Caco-2 (cell line): ENCODE data around the gene INTS2. TPM values are rescaled to one million over a fixed set of nuclear protein-coding genes. Genes with fewer than 3 reads are reported as not detected.
A peak's percentile ranks its signal among the peaks of the same experiment; 100 is the strongest.

Source experiments
- BruUV-seq: library from RNA; stranded (reverse); fragments of 400-500 nt; replicated peaks from 2 replicates; lab custom pipeline; 2021; lab: Mats Ljungman, UMichigan
- CTCF ChIA-PET: fragments of 300-600 bp; sonication (Branson Sonifier 250); formaldehyde crosslinking; loops from one replicate; lab custom pipeline; 2022; ENCODE audit warnings: antibody characterized with exemption; lab: Charles Lee
- POLR2A ChIA-PET: fragments of 300-600 bp; sonication (Branson Sonifier 250); formaldehyde crosslinking; loops from one replicate; lab custom pipeline; 2022; ENCODE audit warnings: antibody characterized with exemption; lab: Charles Lee
- DNase-seq, 2 experiments: peaks; one replicate each; pipeline versions ENCODE4 v3.0.0 to v3.0.0-alpha.2; 2020 to 2022
- H3K27me3 ChIP-seq: replicated peaks from 2 replicates; pipeline ENCODE4 v1.6.0; 2011; ENCODE audit warnings: low read length; ENCODE audit not compliant: control insufficient read depth, insufficient read depth
- H3K36me3 ChIP-seq: 2 replicates; pipeline ENCODE4 v1.5.1; 2011; ENCODE audit warnings: low read length; ENCODE audit not compliant: control insufficient read depth, insufficient read depth
- H3K4me1 ChIP-seq: fragments of 250-450 bp; sonication (Bioruptor Pico); 2 replicates; pipeline ENCODE4 v1.5.1; 2020; ENCODE audit warnings: mild to moderate bottlenecking
- H3K4me3 ChIP-seq: 2 replicates; pipeline ENCODE4 v1.5.1; 2011; ENCODE audit warnings: low read depth, mild to moderate bottlenecking, control low read depth, low read length
- H3K9me3 ChIP-seq: fragments of 250-450 bp; sonication (Bioruptor Pico); 2 replicates; pipeline ENCODE4 v1.5.1; 2020; ENCODE audit warnings: mild to moderate bottlenecking, moderate library complexity
- H3K27ac Mint-ChIP-seq: one replicate; pipeline ENCODE4 v1.8.0; 2022; ENCODE audit warnings: mixed read lengths; ENCODE audit not compliant: unreplicated experiment
- H3K27me3 Mint-ChIP-seq: one replicate; pipeline ENCODE4 v1.8.0; 2022; ENCODE audit warnings: mixed read lengths; ENCODE audit not compliant: insufficient read depth, unreplicated experiment
- H3K36me3 Mint-ChIP-seq: one replicate; pipeline ENCODE4 v1.8.0; 2022; ENCODE audit warnings: mild to moderate bottlenecking, mixed read lengths; ENCODE audit not compliant: insufficient read depth, unreplicated experiment
- H3K4me1 Mint-ChIP-seq: one replicate; pipeline ENCODE4 v1.8.0; 2022; ENCODE audit warnings: low read depth, mixed read lengths; ENCODE audit not compliant: unreplicated experiment
- H3K4me3 Mint-ChIP-seq: one replicate; pipeline ENCODE4 v1.8.0; 2022; ENCODE audit warnings: mild to moderate bottlenecking, moderate library complexity, mixed read lengths; ENCODE audit not compliant: unreplicated experiment
- H3K9me3 Mint-ChIP-seq: one replicate; pipeline ENCODE4 v1.8.0; 2022; ENCODE audit warnings: mixed read lengths; ENCODE audit not compliant: unreplicated experiment
- CTCF ChIP-seq, 2 experiments: fragments of 200-600 bp in 1 of 2; IDR thresholded peaks; 1 replicate in 1 of 2; 2 replicates in 1 of 2; pipeline versions ENCODE4 v1.5.1 to v1.8.0; 2011 to 2022; ENCODE audit warnings: antibody characterized with exemption in 1 of 2, control low read depth in 1 of 2, inconsistent platforms in 1 of 2, low read depth in 1 of 2, low read length in 1 of 2, mild to moderate bottlenecking in 1 of 2, moderate library complexity in 1 of 2; ENCODE audit not compliant: insufficient read depth in 1 of 2, severe bottlenecking in 1 of 2, unreplicated experiment in 1 of 2
- intact Hi-C: fragments of 100-400 bp; cut with micrococcal nuclease; formaldehyde crosslinking; loops from one replicate; pipeline ENCODE4 v1.10.0; 2022; ENCODE audit not compliant: unreplicated experiment
- total RNA-seq: library from RNA; stranded (reverse); gene quantifications from 2 replicates; pipeline ENCODE4 v1.2.3, GENCODE V29; 2022

The INTS2 gene
- total RNA-seq, 1 experiment from 2014 or later = 20.8 TPM

GRCh38 chr17:61867033-61867432 is 60.7 kb downstream of the INTS2 start:
- no peak overlapping the region for H3K27ac Mint-ChIP-seq
- no peak for DNase-seq
- no peak overlapping the region for H3K4me3 Mint-ChIP-seq
- H3K27me3 Mint-ChIP-seq = no peaks in the 10 kb centered on the region
- intact Hi-C loops = no loop called here
- peaks cover 2% of the 10 kb centered on the region for H3K4me1 Mint-ChIP-seq
- peaks cover 18% of the 10 kb centered on the region for H3K36me3 Mint-ChIP-seq
- no peaks in the 10 kb centered on the region for H3K9me3 Mint-ChIP-seq
- TF ChIP-seq CTCF (IDR thresholded peaks at IDR 0.05; ENCODE audit: insufficient read depth in 1 of 2, low read depth in 1 of 2, low read length in 1 of 2, severe bottlenecking in 1 of 2, unreplicated experiment in 1 of 2) = no peak
- no TSS peak for BruUV-seq
- Histone ChIP-seq H3K4me3 (no peak overlapping the region), H3K4me1 (peaks cover 12% of the 10 kb centered on the region), H3K27me3 (no peaks in the 10 kb centered on the region), H3K9me3 (no peaks in the 10 kb centered on the region), H3K36me3 (no peaks in the 10 kb centered on the region; the same call in 1 of the 2 replicates)
- POLR2A ChIA-PET = no interaction called here
- CTCF ChIA-PET = interaction anchor here (0.6 kb wide), 1 partner anchor 473 kb away, joined by 3 read pairs; no protein-coding TSS in a partner anchor

DNA sequence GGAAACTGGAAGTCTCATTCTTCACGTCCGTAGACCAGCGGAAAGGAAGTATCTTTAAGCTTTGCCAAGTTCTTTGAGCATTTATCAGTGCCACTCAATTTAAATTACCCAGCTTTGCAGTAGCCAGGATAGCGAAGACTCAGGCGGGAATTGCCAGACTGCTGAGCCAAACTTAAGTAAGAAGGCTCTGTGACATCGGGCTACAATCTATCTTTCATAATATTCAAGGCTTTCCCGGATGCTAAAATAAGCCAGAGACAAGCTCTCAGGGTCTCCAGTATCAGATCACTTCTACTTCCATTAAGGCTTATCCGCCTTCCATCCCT is 64.0 kb downstream of the INTS2 start:
- peak overlapping the region; percentile 97 for H3K27ac Mint-ChIP-seq
- H3K27me3 ChIP-seq = no peaks in the 10 kb centered on the region
- intact Hi-C loops = loop anchor here (1.0 to 5.0 kb wide), 2 partner anchors 64 to 246 kb away; partner anchors contain the start of gene INTS2
- peaks cover 10% of the 10 kb centered on the region for H3K36me3 Mint-ChIP-seq
- no peak for DNase-seq
- TSS peak; percentile 85 for BruUV-seq
- peak overlapping the region; percentile 97 for H3K4me3 Mint-ChIP-seq
- H3K4me1 Mint-ChIP-seq = peaks cover 11% of the 10 kb centered on the region
- CTCF ChIA-PET = interaction anchor here (0.6 to 2.7 kb wide), 4 partner anchors 19 to 246 kb away, joined by 3 to 30 read pairs (median 8); no protein-coding TSS in a partner anchor
- no peak for TF ChIP-seq CTCF (IDR thresholded peaks at IDR 0.05; ENCODE audit: insufficient read depth in 1 of 2, low read depth in 1 of 2, low read length in 1 of 2, severe bottlenecking in 1 of 2, unreplicated experiment in 1 of 2)
- H3K27me3 Mint-ChIP-seq = no peaks in the 10 kb centered on the region
- H3K9me3 Mint-ChIP-seq = no peaks in the 10 kb centered on the region
- peaks cover 20% of the 10 kb centered on the region for H3K4me1 ChIP-seq
- H3K9me3 ChIP-seq = no peaks in the 10 kb centered on the region
- H3K36me3 ChIP-seq = no peaks in the 10 kb centered on the region; the same call in 1 of the 2 replicates
- H3K4me3 ChIP-seq = peak overlapping the region; percentile 76
- POLR2A ChIA-PET = interaction anchor here (0.6 to 1.0 kb wide), 14 partner anchors 11 to 1919 kb away, joined by 3 to 12 read pairs (median 4); partner anchors contain the start of gene CCDC47

GRCh38 chr17:61862975-61863800 is 64.6 kb downstream of the INTS2 start, which contains the start of gene BRIP1:
BRIP1 (minus strand) TSS chr17:61863528; CDS start chr17:61861539, 1,989 bp downstream.
- H3K4me1 ChIP-seq = peaks cover 20% of the 10 kb centered on the region
- TF ChIP-seq CTCF (IDR thresholded peaks at IDR 0.05; ENCODE audit: insufficient read depth in 1 of 2, low read depth in 1 of 2, low read length in 1 of 2, severe bottlenecking in 1 of 2, unreplicated experiment in 1 of 2) = no peak
- intact Hi-C loops = loop anchor here (1.0 to 5.0 kb wide), 2 partner anchors 64 to 246 kb away; partner anchors contain the start of gene INTS2

More at GRCh38 chr17:61862975-61863800, 64.6 kb downstream of the INTS2 start, which contains the start of gene BRIP1:
- ChIA-PET POLR2A (interaction anchor here (0.6 to 1.0 kb wide), 15 partner anchors 12 to 1920 kb away, joined by 3 to 12 read pairs (median 5); partner anchors contain the start of gene CCDC47), CTCF (interaction anchor here (0.6 to 2.7 kb wide), 6 partner anchors 18 to 367 kb away, joined by 3 to 30 read pairs (median 4); no protein-coding TSS in a partner anchor)
- H3K9me3 Mint-ChIP-seq = no peaks in the 10 kb centered on the region
- peaks cover 11% of the 10 kb centered on the region for H3K4me1 Mint-ChIP-seq
- H3K36me3 Mint-ChIP-seq = peaks cover 10% of the 10 kb centered on the region
- DNase-seq = peak; percentile 95 to 97
- peak within 1 kb of the TSS; percentile 97 for H3K27ac Mint-ChIP-seq
- H3K4me3 ChIP-seq = peak within 1 kb of the TSS; percentile 76
- H3K36me3 ChIP-seq = no peaks in the 10 kb centered on the region; the same call in 1 of the 2 replicates
- peak within 1 kb of the TSS; percentile 97 for H3K4me3 Mint-ChIP-seq
- H3K27me3 ChIP-seq = no peaks in the 10 kb centered on the region
- no peaks in the 10 kb centered on the region for H3K9me3 ChIP-seq
- no TSS peak for BruUV-seq
- no peaks in the 10 kb centered on the region for H3K27me3 Mint-ChIP-seq
